Measurements from ENCODE around the gene FNBP1. TPM values are rescaled to one million over a fixed set of nuclear protein-coding genes. Genes with fewer than 3 reads are reported as not detected.
"Not testable (repeated sequence)": the region's sequence is repeated elsewhere in the genome, so short reads cannot be mapped to it uniquely, and the experiment has no call there.

FNBP1 gene
- total and polyA plus RNA-seq, 2 experiments from 2014 or later, result 26.6 to 28.8 TPM

- Histone ChIP-seq H4K20me1 (replicated peaks; ENCODE audit: insufficient read depth) (no peaks in the 10 kb centered on the region; the same call in 1 of the 2 replicates), H3K27me3 (ENCODE audit: insufficient read depth) (no peaks in the 10 kb centered on the region), H3K36me3 (ENCODE audit: insufficient read depth) (no peaks in the 10 kb centered on the region), H3K79me2 (replicated peaks; ENCODE audit: insufficient read depth) (peaks cover 11% of the 10 kb centered on the region; the same call in 1 of the 2 replicates), H3K4me2 (no peak overlapping the region), H3K4me3 (no peak overlapping the region), H2AFZ (no peak overlapping the region), H3K4me1 (ENCODE audit: insufficient read depth) (peaks cover 22% of the 10 kb centered on the region), H3K9me2 (ENCODE audit: insufficient read depth) (no peaks in the 10 kb centered on the region), H3K27ac (ENCODE audit: low read depth) (no peak overlapping the region), H3F3A (replicated peaks; ENCODE audit: low read depth) (no peaks in the 10 kb centered on the region; the same call in 1 of the 2 replicates)
- H3K4me3 Mint-ChIP-seq, result no peak overlapping the region
- H3K27me3 Mint-ChIP-seq (ENCODE audit: insufficient read depth, low read depth, poor library complexity), result peaks cover 4% of the 10 kb centered on the region
- TF ChIP-seq, protein P1, sequence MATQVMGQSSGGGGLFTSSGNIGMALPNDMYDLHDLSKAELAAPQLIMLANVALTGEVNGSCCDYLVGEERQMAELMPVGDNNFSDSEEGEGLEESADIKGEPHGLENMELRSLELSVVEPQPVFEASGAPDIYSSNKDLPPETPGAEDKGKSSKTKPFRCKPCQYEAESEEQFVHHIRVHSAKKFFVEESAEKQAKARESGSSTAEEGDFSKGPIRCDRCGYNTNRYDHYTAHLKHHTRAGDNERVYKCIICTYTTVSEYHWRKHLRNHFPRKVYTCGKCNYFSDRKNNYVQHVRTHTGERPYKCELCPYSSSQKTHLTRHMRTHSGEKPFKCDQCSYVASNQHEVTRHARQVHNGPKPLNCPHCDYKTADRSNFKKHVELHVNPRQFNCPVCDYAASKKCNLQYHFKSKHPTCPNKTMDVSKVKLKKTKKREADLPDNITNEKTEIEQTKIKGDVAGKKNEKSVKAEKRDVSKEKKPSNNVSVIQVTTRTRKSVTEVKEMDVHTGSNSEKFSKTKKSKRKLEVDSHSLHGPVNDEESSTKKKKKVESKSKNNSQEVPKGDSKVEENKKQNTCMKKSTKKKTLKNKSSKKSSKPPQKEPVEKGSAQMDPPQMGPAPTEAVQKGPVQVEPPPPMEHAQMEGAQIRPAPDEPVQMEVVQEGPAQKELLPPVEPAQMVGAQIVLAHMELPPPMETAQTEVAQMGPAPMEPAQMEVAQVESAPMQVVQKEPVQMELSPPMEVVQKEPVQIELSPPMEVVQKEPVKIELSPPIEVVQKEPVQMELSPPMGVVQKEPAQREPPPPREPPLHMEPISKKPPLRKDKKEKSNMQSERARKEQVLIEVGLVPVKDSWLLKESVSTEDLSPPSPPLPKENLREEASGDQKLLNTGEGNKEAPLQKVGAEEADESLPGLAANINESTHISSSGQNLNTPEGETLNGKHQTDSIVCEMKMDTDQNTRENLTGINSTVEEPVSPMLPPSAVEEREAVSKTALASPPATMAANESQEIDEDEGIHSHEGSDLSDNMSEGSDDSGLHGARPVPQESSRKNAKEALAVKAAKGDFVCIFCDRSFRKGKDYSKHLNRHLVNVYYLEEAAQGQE (IDR thresholded peaks at IDR 0.05; ENCODE audit: unreplicated experiment), result no peak
- H3K4me1 Mint-ChIP-seq, result peaks cover 19% of the 10 kb centered on the region
- DNase-seq (ENCODE audit: low spot score) (no peak), ATAC-seq (no peak)
- H3K9me3 Mint-ChIP-seq, result no peaks in the 10 kb centered on the region
- H3K36me3 Mint-ChIP-seq (ENCODE audit: low read depth), result peaks cover 6% of the 10 kb centered on the region; the same call in 1 of the 3 replicates
- H3K27ac Mint-ChIP-seq, result no peak overlapping the region
These were observed 55.9 kb downstream of the FNBP1 start for GRCh38 chr9:129987047-129987446.

- H3K27ac Mint-ChIP-seq, result peak overlapping the region; percentile 28
- H3K4me1 Mint-ChIP-seq, result not testable (repeated sequence)
These were observed 58.4 kb downstream of the FNBP1 start for GRCh38 chr9:129984589-129984988.

GRCh38 chr9:129983891-129984290 lies 59.1 kb downstream of the FNBP1 start:
- Histone ChIP-seq H3K27me3 (ENCODE audit: insufficient read depth) (no peaks in the 10 kb centered on the region), H2AFZ (no peak overlapping the region), H3K4me1 (ENCODE audit: insufficient read depth) (peaks cover 4% of the 10 kb centered on the region), H3K36me3 (ENCODE audit: insufficient read depth) (no peaks in the 10 kb centered on the region), H3K4me3 (no peak overlapping the region), H4K20me1 (replicated peaks; ENCODE audit: insufficient read depth) (peaks cover 4% of the 10 kb centered on the region; the same call in 1 of the 2 replicates), H3F3A (replicated peaks; ENCODE audit: low read depth) (no peaks in the 10 kb centered on the region), H3K79me2 (replicated peaks; ENCODE audit: insufficient read depth) (peaks cover 3% of the 10 kb centered on the region; the same call in 1 of the 2 replicates), H3K27ac (ENCODE audit: low read depth) (no peak overlapping the region), H3K9me2 (ENCODE audit: insufficient read depth) (no peaks in the 10 kb centered on the region), H3K4me2 (no peak overlapping the region)
- ATAC-seq, result no peak
- H3K4me3 Mint-ChIP-seq, result no peak overlapping the region
- H3K27me3 Mint-ChIP-seq (ENCODE audit: insufficient read depth, low read depth, poor library complexity), result no peaks in the 10 kb centered on the region
- TF ChIP-seq EZH2phosphoT487 (IDR thresholded peaks at IDR 0.05; ENCODE audit: unreplicated experiment) (no peak), ETS1 (IDR thresholded peaks at IDR 0.05) (no peak), POLR2AphosphoS5 (IDR thresholded peaks at IDR 0.05; ENCODE audit: low read depth) (no peak)
- TF ChIP-seq, protein P1 (IDR thresholded peaks at IDR 0.05; ENCODE audit: unreplicated experiment), result no peak
- H3K27ac Mint-ChIP-seq, result no peak overlapping the region
- peaks cover 2% of the 10 kb centered on the region for H3K4me1 Mint-ChIP-seq
- peaks cover 6% of the 10 kb centered on the region; the same call in 1 of the 3 replicates for H3K36me3 Mint-ChIP-seq (ENCODE audit: low read depth)
- no peaks in the 10 kb centered on the region for H3K9me3 Mint-ChIP-seq
- DNase-seq (ENCODE audit: low spot score), result no peak

More at GRCh38 chr9:129984589-129984988, 58.4 kb downstream of the FNBP1 start:
- H3K9me3 Mint-ChIP-seq; H3K79me2 ChIP-seq (replicated peaks; ENCODE audit: insufficient read depth); H3K4me2 ChIP-seq; H3F3A ChIP-seq (replicated peaks; ENCODE audit: low read depth); H3K36me3 ChIP-seq (ENCODE audit: insufficient read depth); H3K36me3 Mint-ChIP-seq (ENCODE audit: low read depth); DNase-seq (ENCODE audit: low spot score); H3K4me3 ChIP-seq; H3K27ac ChIP-seq (ENCODE audit: low read depth); H3K27me3 ChIP-seq (ENCODE audit: insufficient read depth); H4K20me1 ChIP-seq (replicated peaks; ENCODE audit: insufficient read depth); H3K27me3 Mint-ChIP-seq (ENCODE audit: insufficient read depth, low read depth, poor library complexity); ATAC-seq; H3K4me3 Mint-ChIP-seq; H2AFZ ChIP-seq; H3K9me2 ChIP-seq (ENCODE audit: insufficient read depth): not testable (repeated sequence)
- H3K4me1 ChIP-seq (ENCODE audit: insufficient read depth), result peaks cover 11% of the 10 kb centered on the region
